H1 (cell line): ENCODE data around the gene CDK3. TPM values are rescaled to one million over a fixed set of nuclear protein-coding genes. Genes with fewer than 3 reads are reported as not detected.

Experiments used
- BCL11A ChIP-seq, 2 experiments: IDR thresholded peaks; one replicate each; pipeline ENCODE4 v1.6.1; 2011; ENCODE audit warnings: low read depth in 2 of 2, low read length in 2 of 2, mild to moderate bottlenecking in 2 of 2
- CTBP2 ChIP-seq: IDR thresholded peaks from 2 replicates; pipeline ENCODE4 v1.7.0; 2011; ENCODE audit warnings: borderline replicate concordance, mild to moderate bottlenecking, moderate library complexity, mixed read lengths, low read length; ENCODE audit not compliant: insufficient read depth, insufficient read length
- MAFK ChIP-seq: IDR thresholded peaks from 2 replicates; pipeline ENCODE4 v1.6.1; 2012; ENCODE audit warnings: low read depth, mild to moderate bottlenecking, improper control_type of control experiment, low read length
- POLR2A ChIP-seq, 2 experiments: IDR thresholded peaks; 1 replicate in 1 of 2; 2 replicates in 1 of 2; pipeline ENCODE4 v1.6.1; 2011; ENCODE audit warnings: low read depth in 2 of 2, low read length in 2 of 2, mild to moderate bottlenecking in 2 of 2; ENCODE audit errors: control extremely low read depth in 1 of 2
- polyA plus RNA-seq, 7 experiments: library from polyadenylated mRNA; depleted of rRNA in 3 of 7; stranded (reverse) in 5 of 7; unstranded in 2 of 7; fragments of >200 nt in 5 of 7; fragments of 200-250 nt in 2 of 7; gene quantifications; 1 replicate in 5 of 7; 2 replicates in 1 of 7; 4 replicates in 1 of 7; pipeline versions ENCODE4 v1.2.1 to v1.2.3, GENCODE V29; 2011 to 2013; ENCODE audit warnings: missing spikeins in 2 of 7, mixed read lengths in 2 of 7
- total RNA-seq: library from RNA; stranded (reverse); fragmentation: NEBNext Ultra II Directional; extraction: Animal tissue kit (Norgen Biotek cat#: 25700); gene quantifications from 2 replicates; pipeline ENCODE4 v1.2.1, GENCODE V29; 2021

Gene CDK3
- total and polyA plus RNA-seq, 2 of the 8 experiments (the other 6 are each of a cell fraction or from before 2014, with no cell fraction given): 10.0 to 14.6 TPM

DNA sequence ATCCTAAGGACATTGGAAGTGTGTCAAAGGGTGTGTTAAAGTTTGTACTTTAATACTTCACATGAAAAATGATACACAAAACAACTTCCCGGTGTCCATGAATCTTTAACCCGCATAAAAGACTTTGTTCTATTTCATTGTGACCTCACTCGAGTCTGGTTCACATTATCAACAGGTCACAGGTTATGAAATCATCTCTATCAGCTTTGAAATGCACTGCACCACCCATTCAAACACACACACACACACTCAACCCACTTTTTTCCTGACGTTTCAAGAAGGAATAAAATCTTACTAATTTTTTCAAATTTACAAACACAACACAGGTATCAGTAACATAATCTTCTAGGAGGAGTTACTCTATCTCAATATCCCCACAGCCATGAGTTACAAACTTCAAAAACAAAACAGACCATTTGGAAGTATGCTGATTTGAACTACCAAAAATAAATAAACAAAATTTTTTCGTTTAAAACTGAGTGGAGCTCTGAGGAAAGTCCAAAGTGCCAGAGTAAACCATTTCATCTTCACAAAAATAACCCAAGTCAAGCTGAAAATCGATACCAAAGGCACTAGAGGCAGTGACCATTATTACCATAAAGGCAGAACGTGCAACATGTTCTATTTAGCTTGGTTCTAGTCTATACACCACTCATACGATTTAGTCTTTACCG lies 24.3 kb upstream of the CDK3 start (continued):
- TF ChIP-seq MAFK (no peak), POLR2A (IDR thresholded peaks at IDR 0.05; ENCODE audit: control extremely low read depth in 1 of 2, low read depth in 2 of 2, low read length in 2 of 2) (no peak), BCL11A (IDR thresholded peaks at IDR 0.05; ENCODE audit: low read depth in 2 of 2, low read length in 2 of 2) (no peak), CTBP2 (no peak)
